HG03558 (cell line): ENCODE results near the gene CNOT2.

Source experiments
- ATAC-seq: cut with Tn5 transposase; IDR thresholded peaks from one replicate; pipeline ENCODE4 v1.9.1; 2021; ENCODE audit warnings: moderate number of reproducible peaks; ENCODE audit not compliant: unreplicated experiment; ENCODE audit errors: extremely low read depth

The CNOT2 gene, protein sequence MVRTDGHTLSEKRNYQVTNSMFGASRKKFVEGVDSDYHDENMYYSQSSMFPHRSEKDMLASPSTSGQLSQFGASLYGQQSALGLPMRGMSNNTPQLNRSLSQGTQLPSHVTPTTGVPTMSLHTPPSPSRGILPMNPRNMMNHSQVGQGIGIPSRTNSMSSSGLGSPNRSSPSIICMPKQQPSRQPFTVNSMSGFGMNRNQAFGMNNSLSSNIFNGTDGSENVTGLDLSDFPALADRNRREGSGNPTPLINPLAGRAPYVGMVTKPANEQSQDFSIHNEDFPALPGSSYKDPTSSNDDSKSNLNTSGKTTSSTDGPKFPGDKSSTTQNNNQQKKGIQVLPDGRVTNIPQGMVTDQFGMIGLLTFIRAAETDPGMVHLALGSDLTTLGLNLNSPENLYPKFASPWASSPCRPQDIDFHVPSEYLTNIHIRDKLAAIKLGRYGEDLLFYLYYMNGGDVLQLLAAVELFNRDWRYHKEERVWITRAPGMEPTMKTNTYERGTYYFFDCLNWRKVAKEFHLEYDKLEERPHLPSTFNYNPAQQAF

DNA sequence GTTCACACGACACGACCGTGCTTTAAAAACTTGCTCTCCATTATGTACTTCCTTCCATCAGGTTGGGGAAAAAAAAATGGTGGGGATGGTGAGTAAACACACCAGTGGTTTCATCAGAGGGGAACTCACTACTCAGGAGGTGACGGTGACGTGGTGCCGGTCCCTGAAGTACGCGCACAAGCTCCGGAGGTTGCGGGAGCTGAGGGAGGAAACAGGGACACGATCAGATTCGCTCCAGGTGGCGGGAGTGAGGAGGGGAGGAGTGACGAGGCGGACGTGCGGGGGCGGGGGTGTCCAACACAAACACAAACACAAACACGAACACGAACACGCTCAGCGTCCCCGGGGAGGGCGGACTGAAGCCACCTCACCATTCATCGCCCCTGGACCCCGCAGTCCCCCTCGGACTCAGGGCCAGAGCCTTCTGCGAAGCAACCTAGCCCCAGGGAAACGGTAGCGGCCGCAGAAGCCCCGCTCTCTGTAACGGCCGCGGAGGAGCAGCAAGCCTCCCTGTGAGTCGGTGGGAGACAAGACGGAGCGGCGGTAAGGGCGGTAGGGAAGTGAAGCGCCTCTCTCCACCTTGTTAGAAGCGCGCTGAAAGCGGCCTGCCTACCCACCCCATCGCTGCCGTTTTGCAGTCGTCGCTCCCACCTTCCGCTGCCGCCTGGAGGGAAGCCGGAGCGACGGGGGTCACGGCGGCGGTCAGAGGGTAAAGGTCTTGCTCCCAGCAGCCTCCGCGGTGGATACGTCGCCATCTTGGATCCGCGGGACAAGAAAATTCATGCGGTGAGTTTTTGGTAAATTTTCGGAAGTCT is at the start of gene CNOT2:
TSS of gene CNOT2 (plus strand) at position 739 of the 815 bp plus-strand sequence. CDS start 34,794 bp downstream, outside the sequence.
- peak; percentile 52 for ATAC-seq

DNA sequence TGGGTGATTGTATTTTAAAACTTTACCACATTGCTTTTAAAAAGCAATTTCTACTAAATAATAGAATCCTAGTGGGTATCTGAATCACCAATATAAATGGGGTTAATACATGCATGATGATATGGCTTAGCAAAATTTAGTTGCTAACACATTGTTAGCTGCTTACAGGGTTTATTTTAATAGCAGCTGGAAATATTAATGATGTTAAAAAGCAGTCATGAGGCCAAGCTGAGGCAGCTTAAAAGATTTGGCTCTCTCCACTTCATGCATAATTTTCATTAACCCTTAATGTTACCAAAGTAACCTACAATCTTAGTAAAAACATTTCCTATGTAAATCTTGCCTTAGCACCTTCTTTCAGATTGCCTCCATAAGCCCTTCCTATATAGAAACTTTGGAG is 49.2 kb upstream of the CNOT2 start:
- ATAC-seq = no peak

DNA sequence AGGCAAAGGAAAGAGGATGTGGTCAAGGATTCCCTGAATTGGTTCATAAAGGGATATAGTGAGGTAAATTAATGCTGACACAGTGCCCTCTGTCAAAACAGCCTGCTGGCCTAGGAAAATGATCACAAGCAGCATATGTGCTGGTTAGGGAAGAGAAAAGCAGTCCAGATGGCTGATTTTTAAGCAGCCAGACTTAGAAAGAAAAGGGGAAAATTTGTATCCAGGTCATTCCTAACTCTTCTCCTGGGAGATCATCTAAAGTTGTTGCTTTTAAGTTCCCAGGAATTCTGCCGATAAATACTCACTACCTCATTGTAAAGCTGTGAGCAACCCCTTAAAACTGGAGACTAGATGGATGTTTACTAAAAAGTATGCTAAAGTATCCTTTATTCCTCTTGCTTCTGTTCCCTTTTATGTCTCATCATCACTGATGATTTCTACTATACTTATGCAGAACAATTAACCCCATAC is 46.4 kb upstream of the CNOT2 start:
- ATAC-seq = no peak

DNA sequence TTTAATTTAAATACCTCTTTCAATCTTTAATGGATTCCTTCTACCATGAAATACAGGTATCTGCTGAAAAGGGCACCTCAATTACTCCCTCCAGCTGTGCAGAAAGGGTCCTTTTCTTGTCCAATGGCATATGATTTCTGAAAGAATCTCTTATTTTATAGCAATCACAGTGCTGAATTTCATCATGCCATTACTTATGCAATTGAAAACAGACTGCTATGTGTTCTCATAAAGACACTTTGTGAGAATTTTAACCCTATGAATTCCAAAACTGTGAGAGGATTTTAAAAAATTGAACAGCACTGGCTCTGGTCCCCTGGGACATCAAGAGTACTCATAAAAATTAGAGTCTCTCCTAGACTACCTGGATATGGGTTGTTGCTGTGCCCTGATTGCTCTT is 45.9 kb upstream of the CNOT2 start:
- ATAC-seq = no peak

DNA sequence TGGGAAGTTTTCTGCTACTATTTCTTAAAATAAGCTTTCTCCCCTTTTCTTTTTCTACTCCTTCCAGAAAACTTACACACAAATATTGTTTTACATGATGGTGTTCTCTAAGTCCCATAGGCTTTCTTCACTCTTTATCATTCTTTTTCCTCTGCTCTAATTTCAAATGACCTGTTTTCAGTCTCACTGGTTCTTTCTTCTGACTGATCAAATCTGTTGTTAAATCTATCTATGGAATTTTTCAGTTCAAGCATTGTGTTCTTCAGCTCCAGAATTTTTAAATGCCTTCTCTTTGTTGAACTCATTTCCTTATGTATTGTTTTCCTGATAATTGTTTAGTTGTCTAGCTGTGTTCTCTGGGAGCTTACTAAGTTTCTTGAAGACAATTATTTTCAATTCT is 29.5 kb upstream of the CNOT2 start:
- ATAC-seq = no peak

DNA sequence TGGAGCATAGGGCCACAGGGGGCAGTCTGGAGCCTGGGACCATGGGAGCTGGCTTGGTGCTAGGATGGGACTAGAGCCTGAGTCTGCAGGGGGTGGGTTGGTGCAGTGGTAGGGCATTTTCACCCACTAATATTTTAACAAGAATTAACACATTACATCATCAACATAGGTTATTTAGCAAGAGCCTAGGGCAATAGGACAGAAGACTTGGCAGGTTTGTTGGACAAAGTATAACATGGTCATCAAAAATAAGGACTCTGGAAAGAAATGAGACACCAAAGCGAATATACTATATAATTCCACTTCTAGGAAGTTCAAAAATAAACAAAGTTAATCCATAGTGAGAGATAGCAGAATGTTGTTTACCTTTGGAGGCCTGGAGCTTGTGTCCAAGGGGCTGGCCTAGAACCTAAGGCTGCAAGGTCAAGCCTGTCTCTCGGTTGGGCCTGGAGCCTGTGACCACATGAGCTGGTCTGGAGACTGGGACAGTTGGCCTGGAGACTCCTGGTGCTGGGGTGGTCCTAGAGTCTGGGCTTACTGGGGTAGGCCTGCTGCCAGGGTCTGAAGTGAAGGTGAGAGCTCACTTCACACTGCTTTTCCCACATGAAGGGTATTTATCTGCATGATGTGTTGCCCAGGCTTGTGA is 28.1 kb upstream of the CNOT2 start:
- no peak for ATAC-seq

DNA sequence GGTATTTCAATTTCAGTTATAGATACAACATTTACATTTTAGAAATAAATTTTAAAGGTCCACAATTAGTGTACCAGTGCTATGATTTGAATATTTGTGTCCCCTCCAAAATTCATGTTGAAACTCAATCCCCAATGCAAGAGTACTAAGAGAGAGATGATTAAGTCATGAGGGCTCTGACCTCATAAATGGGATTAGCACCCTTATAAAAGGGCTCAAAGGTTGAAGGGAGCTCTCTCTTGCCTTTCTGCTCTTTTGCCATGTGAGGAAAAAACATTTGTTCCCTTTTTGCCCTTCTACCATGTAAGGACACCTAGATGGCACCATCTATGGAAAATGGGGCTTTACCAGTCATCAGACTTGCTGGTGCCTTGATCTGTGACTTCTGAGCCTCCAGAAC is 25.8 kb upstream of the CNOT2 start:
- no peak for ATAC-seq

DNA sequence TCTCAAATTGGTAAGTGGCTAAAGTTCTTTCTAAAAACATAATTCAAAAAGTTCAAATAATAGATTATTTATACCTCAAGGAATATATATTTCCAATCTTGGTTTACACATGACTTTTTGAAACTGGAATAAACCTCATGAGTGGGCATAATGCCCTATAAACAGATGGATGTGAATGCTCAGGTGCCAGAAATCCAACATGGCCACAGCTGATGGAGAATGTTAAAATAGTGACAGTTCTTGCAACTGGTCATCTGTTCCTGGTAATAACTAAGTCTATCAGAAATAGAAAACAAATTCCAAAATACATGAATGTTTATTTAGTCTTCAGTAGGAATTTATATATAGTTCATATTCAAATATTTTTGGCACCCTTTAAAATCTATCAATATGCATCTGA is 21.6 kb upstream of the CNOT2 start:
- no peak for ATAC-seq

DNA sequence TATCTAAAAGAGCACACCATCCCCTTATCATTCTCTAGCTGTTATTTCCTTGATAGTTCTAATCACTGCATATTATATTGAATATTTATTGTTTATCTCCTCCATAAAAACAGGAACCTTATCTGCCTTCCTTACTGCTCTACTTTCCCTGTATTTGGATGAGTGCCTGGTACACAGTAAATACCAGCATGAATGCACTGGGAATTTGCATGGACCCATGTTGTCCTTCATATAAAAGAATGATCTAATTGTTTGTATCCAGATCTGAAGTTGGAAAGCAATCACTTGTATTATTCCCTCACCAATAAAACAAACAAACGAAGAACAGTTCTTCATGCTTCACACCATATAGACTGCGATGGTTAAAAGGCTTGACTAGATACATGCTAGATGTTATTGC is 15.3 kb upstream of the CNOT2 start:
- no peak for ATAC-seq

DNA sequence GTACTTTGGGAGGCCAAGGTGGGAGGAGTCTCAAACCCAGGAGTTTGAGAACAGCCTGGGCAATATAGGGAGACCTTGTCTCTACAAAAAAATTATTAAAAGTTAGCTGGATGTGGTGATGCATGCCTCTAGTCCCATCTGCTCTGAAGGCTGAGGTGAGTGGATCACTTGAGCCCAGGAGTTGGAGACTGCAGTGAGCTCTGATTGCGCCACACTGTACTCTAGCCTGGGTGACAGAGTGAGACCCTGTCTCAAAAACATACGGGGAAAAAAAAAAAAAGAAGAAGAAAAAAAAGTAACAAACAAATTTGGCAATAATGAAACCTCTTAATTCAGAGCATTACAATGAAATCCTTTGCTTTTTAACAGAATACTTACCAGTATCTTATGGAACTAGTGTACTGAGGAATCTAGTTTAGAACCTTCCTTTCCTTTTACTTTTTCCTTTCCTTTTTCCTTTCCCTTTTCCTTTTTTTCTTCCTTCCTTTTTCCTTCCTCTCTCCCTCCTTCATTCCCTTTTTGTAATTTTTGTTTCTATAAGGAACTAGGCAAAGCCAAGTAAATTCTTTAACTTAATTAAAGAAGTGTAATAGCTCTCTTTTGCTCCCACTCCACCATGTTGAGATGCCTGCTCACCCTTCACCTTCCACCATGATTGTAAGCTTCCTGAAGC is 12.2 kb upstream of the CNOT2 start:
- no peak for ATAC-seq

DNA sequence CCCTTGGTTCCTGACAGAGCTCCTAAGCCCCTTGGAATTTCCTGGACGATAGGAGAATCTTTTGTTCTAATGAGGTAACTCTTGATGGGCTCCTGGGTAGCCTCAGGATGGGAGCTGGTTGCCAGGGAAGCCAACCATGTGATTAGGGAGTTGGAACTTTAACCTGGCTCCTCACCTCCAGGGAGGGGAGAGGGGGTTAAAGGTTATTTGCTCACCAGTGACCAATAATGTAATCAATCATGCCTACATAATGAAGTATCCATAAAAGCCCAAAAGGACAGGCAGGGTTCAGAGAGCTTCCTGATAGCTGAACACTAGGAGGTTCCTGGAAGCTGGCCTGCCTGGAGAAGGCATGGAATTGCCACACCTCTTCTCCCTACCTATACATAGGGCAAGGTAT is 6.2 kb upstream of the CNOT2 start:
- no peak for ATAC-seq

DNA sequence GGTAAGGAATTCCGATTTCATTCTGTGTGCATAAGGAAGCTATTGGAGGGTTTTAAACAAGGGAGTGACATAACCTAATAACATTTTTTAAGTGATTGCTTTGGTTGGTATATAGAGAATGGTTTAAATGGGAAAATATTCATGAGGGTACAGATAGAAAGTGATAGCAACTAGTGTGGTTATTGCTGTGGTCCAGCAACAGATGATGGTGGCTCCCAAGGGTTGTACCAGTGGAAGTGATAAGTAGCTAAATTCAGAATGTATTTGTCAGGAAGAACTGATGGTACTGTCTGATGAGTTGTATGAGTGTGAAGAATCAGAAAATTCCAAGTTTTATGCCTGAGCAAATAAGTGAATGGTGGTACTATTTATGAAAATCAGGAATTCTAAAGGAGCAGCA is 2.6 kb upstream of the CNOT2 start:
- ATAC-seq = no peak

DNA sequence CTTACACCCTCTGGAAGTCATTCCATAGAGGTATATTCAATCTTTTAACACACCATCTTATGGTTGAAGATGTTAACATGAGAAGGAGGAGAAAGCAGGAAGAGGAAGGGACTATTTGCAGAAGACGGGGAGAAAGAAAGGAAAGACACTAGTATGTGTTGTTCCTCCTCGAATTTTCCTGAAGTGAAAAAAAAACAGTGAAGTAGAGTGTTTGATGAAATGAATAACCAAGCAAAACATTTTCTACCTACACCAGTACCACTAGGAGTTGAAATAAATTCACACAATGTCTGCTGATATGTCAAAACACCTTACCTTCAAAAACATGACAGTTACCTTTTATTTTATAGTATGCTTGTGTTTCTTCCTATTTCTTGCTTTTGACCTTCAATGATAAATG is 1.4 kb upstream of the CNOT2 start:
- ATAC-seq = no peak

DNA sequence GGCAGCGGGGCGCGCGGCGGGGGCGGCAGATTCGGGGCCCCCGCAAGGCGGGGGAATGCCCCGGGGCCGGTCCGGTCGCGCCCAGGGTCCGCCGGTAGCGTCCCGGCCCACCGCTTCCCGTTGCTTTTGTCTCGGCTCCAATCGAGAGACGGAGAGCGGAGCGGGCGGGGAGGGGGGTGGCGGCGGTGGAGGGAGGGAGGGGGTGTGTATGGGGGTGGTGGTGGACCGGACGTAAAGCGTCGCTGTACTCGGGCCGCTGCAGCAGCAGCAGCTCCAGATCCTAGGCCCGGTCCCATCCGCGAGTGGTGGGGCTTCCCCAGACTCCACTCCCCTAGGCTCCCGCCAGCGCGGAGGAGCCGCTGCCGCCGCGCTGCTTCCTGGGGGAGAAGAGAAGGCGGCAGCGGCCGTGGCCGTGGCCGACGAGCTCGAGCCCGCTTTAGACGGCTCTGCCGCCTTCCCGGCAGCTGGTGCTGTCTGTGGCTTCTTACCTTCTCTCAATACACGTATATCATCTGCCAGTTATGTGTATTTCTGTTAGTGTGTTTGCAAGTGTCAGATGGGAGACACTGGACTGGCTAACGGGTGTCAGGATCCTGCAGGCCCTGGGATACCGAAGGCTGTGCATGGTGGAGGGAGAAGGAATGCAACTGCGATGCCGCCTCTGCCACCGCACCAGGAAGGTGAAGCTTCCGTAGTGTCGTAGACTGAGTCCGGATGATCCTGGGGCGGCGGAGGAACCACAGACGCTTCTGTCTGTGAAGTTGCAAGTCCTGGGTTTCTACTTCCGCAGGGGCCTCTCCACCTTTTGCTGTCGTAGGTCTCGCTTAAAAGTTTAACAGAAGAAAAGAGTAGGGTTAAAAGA is 508 bp downstream of the CNOT2 start:
- ATAC-seq = peak; percentile 26

DNA sequence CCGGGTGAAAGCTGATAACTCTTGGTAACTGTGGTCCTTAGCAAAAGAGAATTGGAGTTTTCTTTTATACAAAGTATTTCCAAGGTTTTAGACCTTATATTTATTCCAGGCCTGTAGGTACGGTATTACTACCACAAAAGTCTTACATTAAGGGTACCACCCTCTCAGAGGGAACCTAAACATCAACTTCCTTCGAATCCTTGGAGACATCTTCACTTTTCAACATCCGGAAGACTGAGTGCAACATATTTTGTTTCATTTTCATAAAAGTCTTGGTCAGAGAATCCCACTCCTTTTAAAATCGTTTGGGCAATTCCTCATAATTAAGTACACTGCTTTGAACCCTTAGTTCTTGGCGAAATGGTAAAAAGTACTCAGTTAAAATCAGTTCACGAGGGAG is 1.2 kb downstream of the CNOT2 start:
- no peak for ATAC-seq

DNA sequence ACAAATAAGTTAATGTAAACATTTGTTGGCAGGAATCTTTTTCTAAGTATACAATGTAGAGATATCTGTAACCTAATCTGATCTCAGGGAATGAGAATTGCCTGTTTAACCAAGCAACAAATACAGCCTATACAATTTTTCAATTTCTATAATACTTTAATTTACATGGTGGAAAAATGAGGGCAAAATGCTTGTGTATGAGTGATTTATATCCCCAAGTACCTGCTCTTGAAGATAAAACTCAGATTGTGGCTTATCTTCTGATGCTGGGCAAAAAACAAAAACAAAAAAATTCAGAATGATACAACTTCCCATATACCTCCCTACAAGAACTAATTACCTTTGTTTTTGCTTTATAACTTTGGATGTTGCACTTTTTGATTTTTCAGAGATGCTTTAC is 2.2 kb downstream of the CNOT2 start:
- ATAC-seq = no peak

DNA sequence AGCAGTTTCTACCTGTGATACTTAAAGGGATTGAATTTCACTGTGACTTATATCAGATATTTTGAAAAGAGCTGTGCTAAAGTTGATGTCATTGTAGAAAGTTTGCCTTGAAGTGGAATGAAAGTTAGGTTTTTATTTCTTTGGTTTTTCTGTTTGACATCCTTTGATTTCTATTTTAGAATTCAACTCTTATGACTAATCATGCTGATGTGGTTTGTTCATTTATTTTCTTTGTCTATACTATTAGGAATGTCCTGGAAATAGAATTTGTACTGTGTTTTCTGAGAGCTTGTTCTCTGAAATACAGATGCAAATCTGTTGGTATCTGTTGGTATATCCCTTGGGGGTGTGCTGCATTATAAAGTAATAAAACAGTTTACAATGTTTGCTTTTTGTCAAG is 3.3 kb downstream of the CNOT2 start:
- ATAC-seq = no peak

DNA sequence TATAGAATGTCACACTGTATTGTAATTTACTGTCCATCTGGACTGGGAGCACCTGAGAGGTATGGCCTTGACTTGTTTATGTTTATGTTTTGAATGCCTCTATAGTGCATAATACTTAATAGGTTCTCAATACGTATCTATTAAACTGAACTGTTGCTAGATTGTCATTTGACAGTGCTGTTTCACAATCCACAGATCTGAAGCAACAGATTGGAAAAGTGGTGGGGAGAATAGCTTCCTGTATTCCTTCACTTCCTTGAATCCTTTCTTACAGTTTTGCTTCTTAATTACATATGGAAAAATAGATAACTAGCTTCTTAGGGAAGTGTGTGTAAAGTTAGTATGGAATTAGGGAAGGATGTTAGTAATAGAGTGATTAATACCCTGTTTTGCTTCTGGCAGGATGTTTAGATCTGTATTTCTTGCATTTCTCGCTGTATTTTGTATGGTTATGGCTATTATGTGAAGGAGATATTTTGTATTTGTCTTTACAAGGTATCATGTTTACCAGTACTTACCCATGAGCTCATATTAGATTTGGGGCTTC is 4.5 kb downstream of the CNOT2 start:
- no peak for ATAC-seq

DNA sequence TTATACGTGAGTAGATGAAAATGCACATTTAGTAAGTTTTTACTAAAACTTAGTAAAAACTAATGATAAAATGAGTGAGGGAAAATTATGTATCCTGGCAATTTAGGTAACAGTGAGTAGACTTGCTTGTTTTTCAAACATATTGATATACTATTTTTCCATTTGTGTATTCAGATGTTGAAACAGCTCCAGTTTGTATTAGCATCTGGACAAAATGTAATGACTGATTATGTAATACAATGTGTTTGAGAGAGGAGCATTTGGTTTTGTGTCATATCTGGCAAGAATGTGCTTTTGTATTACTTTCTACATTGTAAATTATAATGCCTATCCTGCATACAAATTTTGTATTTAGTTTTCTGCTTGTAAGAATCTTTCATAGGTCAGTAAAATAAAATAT is 5.6 kb downstream of the CNOT2 start:
- no peak for ATAC-seq
